Right hindlimb (tissue), 1 donor: Measurements from ENCODE around the gene CDY1B.
"Not testable (repeated sequence)": the region's sequence is repeated elsewhere in the genome, so short reads cannot be mapped to it uniquely, and the experiment has no call there.

Experiments
- DNase-seq: peaks from one replicate; pipeline ENCODE4 v3.0.0-alpha.2; 2018

Gene CDY1B

DNA sequence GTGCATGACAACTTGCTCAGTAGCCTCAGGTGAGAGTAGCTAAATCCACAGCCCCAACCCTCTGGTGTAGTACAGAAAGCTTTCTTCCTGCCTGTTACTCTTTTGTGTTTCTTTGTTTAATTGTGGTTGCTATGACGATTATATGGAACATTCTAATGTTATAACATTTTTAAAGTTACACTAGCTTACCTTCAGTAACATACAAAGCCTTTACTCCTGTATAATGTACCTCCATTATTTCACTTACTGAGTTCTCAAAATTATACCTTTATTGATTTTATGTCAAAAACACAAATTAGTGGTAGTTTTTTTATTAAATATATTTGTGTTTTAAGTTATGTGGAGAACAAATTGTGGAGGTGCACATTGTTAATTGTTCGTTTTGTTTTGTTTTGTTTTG, at the start of gene CDY1B:
CDY1B (minus strand) TSS at position 101 of the 400 bp plus-strand sequence. CDS start 331 bp downstream, outside the sequence.
- not testable (repeated sequence) for DNase-seq

DNA sequence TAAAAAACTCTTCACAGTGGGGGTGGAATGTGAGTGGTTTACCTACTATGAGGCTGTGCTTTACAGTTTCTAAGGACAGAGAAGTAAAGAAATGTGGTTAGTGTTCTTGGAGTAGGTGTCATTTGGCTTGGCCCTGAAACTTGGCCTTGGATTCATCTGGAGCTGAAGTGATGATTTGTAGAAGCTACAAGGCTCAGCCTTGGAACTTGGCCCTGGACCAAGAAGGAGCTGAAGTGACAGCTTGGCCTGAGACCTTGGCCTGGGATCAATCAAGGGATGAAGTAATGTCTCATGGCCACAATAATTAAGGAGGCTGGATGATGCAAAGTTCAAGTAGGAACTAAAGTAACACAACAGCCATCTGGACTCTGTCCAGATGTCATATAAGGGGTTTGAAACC, 1.7 kb upstream of the CDY1B start:
- not testable (repeated sequence) for DNase-seq

DNA sequence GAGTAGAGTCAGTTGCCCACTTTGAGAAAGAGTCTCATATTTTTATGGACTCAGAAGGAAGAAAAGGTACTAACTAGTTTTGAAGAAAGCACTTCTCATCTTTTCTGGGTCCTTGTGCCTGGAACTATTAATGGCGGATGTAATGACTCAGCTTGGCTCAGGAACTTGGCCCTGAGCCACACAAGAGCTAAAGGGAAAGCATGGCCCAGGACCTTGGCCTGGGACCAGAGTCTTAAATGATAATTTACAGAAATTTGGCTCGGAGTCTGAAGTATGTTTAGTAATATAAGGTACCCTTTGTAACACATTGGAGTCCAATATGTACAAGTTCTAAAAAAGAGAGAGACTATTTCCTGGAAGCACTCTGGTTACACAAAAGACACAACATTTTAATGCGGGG, 4.6 kb downstream of the CDY1B start:
- not testable (repeated sequence) for DNase-seq

DNA sequence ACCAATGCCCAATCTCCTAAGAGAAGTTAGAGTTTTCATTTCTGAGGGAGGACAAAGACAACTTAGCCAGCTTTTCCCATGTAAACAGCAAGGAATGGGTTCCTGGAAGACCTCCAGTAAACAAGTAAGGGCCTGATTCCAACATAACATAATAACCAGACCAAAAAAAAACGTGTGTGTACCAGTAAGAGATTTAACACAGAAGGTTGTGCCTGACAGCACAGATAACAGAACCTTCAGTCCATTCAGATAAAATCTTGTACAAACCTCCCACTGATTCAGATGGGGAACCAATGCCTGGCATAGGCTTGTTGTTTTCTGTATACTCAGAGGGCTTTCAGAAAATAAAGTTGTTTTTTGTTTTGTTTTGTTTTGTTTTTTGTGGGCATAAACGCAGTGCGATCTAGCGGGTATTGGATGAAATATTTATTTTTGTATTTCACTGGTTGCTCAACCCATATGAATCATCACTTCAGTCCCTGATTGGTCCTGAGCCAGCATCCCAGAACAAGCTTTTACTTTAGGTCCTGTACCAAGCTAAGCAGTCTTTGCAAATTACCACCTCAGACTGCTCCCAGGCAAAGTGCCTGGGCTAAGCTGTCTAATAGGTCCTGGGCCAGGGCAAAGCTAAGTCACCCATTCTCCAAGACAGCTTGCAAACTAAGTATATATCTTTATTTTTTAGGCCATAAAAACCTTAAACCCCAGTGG, 8.7 kb downstream of the CDY1B start:
- DNase-seq: not testable (repeated sequence)

- not testable (repeated sequence) for DNase-seq
Observed at GRCh38 chrY:24026212-24027103, 21.4 kb downstream of the CDY1B start.
